Smooth muscle cell (in vitro differentiated cells): ENCODE measurements around the gene PIGZ. TPM values are rescaled to one million over a fixed set of nuclear protein-coding genes. Genes with fewer than 3 reads are reported as not detected.

Experiments
- DNase-seq: peaks from one replicate; lab custom pipeline; 2025; ENCODE audit not compliant: unreplicated experiment; lab: John Stamatoyannopoulos, UW
- H2AFZ ChIP-seq: fragments of 200-600 bp; sonication (generic); 2 replicates; pipeline ENCODE4 v1.6.0; 2016; ENCODE audit warnings: antibody characterized with exemption, low read depth, mild to moderate bottlenecking
- H3F3A ChIP-seq: fragments of 200-600 bp; sonication (generic); 2 replicates; pipeline ENCODE4 v1.6.0; 2017; ENCODE audit warnings: antibody characterized with exemption, low read depth
- H3K27ac ChIP-seq: fragments of 200-600 bp; sonication (generic); 2 replicates; pipeline ENCODE4 v1.5.1; 2016; ENCODE audit warnings: low read depth, mild to moderate bottlenecking
- H3K27me3 ChIP-seq: fragments of 200-600 bp; sonication (generic); 2 replicates; pipeline ENCODE4 v1.6.1; 2016; ENCODE audit warnings: low read depth, mild to moderate bottlenecking
- H3K36me3 ChIP-seq: fragments of 200-600 bp; sonication (generic); 2 replicates; pipeline ENCODE4 v1.5.1; 2016; ENCODE audit warnings: low read depth
- H3K4me1 ChIP-seq: fragments of 200-600 bp; sonication (generic); 2 replicates; pipeline ENCODE4 v1.5.1; 2016; ENCODE audit warnings: low read depth
- H3K4me2 ChIP-seq: fragments of 200-600 bp; sonication (generic); 2 replicates; pipeline ENCODE4 v1.6.0; 2016; ENCODE audit warnings: mild to moderate bottlenecking
- H3K4me3 ChIP-seq: fragments of 200-600 bp; sonication (generic); 2 replicates; pipeline ENCODE4 v1.5.1; 2016; ENCODE audit warnings: mild to moderate bottlenecking
- H3K79me2 ChIP-seq: fragments of 200-600 bp; sonication (generic); 2 replicates; pipeline ENCODE4 v1.6.0; 2016; ENCODE audit warnings: low read depth, mild to moderate bottlenecking
- H3K9ac ChIP-seq: fragments of 200-600 bp; sonication (generic); 2 replicates; pipeline ENCODE4 v1.6.0; 2016; ENCODE audit warnings: low read depth
- H3K9me3 ChIP-seq: fragments of 200-600 bp; sonication (generic); replicated peaks from 2 replicates; pipeline ENCODE4 v1.5.1; 2016; ENCODE audit warnings: low read depth
- H4K20me1 ChIP-seq: fragments of 200-600 bp; sonication (generic); 2 replicates; pipeline ENCODE4 v1.6.0; 2016; ENCODE audit warnings: low read depth
- CTCF ChIP-seq: fragments of 200-600 bp; sonication (generic); IDR thresholded peaks from 2 replicates; pipeline ENCODE4 v1.5.1; 2017; ENCODE audit warnings: borderline replicate concordance, mild to moderate bottlenecking, antibody characterized with exemption; ENCODE audit not compliant: insufficient read depth, poor library complexity, severe bottlenecking
- WGBS: methylation state at CpG from one replicate; pipeline ENCODE4 v1.1.7; 2016; ENCODE audit warnings: low lambda C conversion rate; 5-methylcytosine and 5-hydroxymethylcytosine counted together
- polyA plus RNA-seq: library from polyadenylated mRNA; unstranded; fragments of >200 nt; fragmentation: Nextera tagmentation; extraction: Ambion mirVana; gene quantifications from 2 replicates; pipeline ENCODE4 v1.2.1, GENCODE V29; 2016
- total RNA-seq: library from RNA; depleted of rRNA; stranded (reverse); fragments of >200 nt; gene quantifications from 2 replicates; pipeline ENCODE4 v1.2.3, GENCODE V29; 2014

PIGZ gene
- total and polyA plus RNA-seq, 2 experiments from 2014 or later: 2.6 to 3.0 TPM

GRCh38 chr3:197014942-197015575 is 46.4 kb upstream of the PIGZ start:
- no peaks in the 10 kb centered on the region for H3F3A ChIP-seq
- H3K79me2 ChIP-seq: no peaks in the 10 kb centered on the region
- H3K9me3 ChIP-seq: no peaks in the 10 kb centered on the region
- H3K27ac ChIP-seq: no peak overlapping the region
- TF ChIP-seq CTCF: no peak
- H3K4me3 ChIP-seq: no peak overlapping the region
- no peaks in the 10 kb centered on the region for H3K4me1 ChIP-seq
- H3K4me2 ChIP-seq: no peak overlapping the region
- no peak overlapping the region for H2AFZ ChIP-seq
- no peaks in the 10 kb centered on the region for H3K36me3 ChIP-seq
- no peak overlapping the region for H3K9ac ChIP-seq
- DNase-seq: no peak
- H3K27me3 ChIP-seq: no peaks in the 10 kb centered on the region
- no peaks in the 10 kb centered on the region for H4K20me1 ChIP-seq
- WGBS: 97% methylated on average over 22 of the region's 22 CpGs

- DNase-seq: no peak
- Histone ChIP-seq H3K9ac (no peak overlapping the region), H3K9me3 (no peaks in the 10 kb centered on the region), H3K27ac (no peak overlapping the region), H2AFZ (no peak overlapping the region), H3K4me3 (no peak overlapping the region), H4K20me1 (no peaks in the 10 kb centered on the region), H3K4me1 (no peaks in the 10 kb centered on the region), H3K36me3 (no peaks in the 10 kb centered on the region), H3K27me3 (no peaks in the 10 kb centered on the region), H3F3A (no peaks in the 10 kb centered on the region), H3K79me2 (no peaks in the 10 kb centered on the region), H3K4me2 (no peak overlapping the region)
- no peak for TF ChIP-seq CTCF
- WGBS: 97% methylated on average over 6 of the region's 6 CpGs
Measured at GRCh38 chr3:197014024-197014423, 45.4 kb upstream of the PIGZ start.

- 83% methylated on average over 7 of the region's 7 CpGs for WGBS
Measured at GRCh38 chr3:197012540-197012883, 43.9 kb upstream of the PIGZ start.

More at GRCh38 chr3:197012540-197012883, 43.9 kb upstream of the PIGZ start:
- H4K20me1 ChIP-seq: no peaks in the 10 kb centered on the region
- no peak overlapping the region for H3K9ac ChIP-seq
- H3K27me3 ChIP-seq: no peaks in the 10 kb centered on the region
- H2AFZ ChIP-seq: no peak overlapping the region
- no peak overlapping the region for H3K27ac ChIP-seq
- no peaks in the 10 kb centered on the region for H3K79me2 ChIP-seq
- no peaks in the 10 kb centered on the region for H3K9me3 ChIP-seq
- DNase-seq: no peak
- H3F3A ChIP-seq: no peaks in the 10 kb centered on the region
- no peaks in the 10 kb centered on the region for H3K36me3 ChIP-seq
- H3K4me2 ChIP-seq: no peak overlapping the region
- H3K4me1 ChIP-seq: no peaks in the 10 kb centered on the region
- no peak for TF ChIP-seq CTCF
- H3K4me3 ChIP-seq: no peak overlapping the region
